8988T (cell line): ENCODE results near the gene ERCC3.
"Not testable (repeated sequence)": the region's sequence is repeated elsewhere in the genome, so short reads cannot be mapped to it uniquely, and the experiment has no call there.

Experiments used
- DNase-seq: peaks from one replicate; pipeline ENCODE4 v3.0.0; 2011

The ERCC3 gene

DNA sequence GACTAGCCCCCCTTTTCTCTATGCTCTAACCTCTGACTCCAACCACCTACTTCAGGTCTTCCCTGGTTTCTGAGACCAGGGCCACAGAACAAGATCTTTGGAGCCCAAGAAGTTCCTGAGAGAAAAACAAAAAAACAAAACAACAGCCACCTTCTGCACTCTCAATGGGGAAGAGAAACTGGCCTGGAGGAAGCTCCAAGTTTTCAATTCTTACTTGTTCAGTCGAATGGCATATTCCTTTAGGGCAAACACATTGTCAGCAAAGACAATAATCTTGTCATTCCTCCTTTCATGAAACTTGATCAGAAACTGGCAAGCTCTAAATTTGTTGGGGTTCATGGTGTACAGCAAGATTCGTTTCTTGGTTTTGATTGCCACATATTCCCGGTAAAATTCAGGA is 15.0 kb downstream of the ERCC3 start:
- DNase-seq: no peak

DNA sequence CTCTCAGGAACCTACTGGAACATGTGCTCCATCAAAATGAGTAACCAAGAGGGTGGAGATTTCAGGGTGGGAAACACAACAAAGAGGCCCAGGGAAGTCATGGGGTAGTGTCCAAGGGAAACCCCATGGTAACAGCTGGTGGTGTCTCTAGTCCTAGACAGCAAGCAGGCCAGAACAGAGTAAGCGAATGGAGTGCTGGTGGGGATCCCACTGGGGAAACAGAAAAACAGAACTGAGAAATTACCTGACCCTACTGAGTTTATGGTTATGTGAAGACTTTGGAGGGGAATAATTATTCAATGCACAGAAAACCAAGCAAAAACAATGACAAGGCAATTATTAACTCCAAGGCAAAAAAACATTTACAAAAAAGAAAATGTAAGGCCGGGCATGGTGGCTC is 16.9 kb downstream of the ERCC3 start:
- no peak for DNase-seq

DNA sequence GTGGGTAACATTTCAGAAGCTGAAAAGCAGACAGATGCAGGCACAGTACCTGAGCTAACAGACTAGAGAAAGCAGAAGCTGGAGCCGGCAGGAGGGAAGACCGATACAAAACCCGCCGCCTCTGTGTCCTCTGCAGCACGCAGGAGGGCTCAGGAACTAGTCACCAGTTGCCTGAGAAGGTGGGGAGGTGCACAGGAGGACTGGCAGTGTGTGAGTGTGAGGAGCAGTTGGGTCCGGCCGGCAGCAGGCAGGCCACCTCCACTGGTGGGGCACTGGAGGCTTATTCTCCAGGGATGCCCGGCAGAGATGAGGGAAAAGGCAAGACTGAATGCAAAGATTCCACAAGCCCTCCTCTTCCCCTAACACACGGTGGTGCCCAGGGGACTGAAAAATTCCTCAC is 18.2 kb downstream of the ERCC3 start:
- no peak for DNase-seq

DNA sequence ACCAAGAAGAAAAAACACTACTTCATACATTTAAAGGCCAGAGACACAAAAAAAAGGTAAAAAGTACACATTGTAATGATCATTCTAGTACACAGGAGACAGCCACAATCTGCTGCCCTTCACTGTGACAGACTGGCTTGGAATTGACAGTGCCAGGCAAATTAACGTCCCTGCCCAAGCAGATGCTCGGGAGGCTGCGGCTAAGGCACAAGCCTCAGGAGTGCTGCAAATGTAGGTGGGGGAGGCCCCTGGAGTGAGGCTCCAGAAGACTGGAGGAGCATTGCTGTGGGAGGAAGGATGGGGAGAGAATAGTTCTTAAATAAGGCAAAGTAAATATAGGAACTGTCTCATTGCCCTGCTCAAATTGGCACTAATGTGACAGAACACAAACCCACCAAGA is 18.6 kb downstream of the ERCC3 start:
- no peak for DNase-seq

DNA sequence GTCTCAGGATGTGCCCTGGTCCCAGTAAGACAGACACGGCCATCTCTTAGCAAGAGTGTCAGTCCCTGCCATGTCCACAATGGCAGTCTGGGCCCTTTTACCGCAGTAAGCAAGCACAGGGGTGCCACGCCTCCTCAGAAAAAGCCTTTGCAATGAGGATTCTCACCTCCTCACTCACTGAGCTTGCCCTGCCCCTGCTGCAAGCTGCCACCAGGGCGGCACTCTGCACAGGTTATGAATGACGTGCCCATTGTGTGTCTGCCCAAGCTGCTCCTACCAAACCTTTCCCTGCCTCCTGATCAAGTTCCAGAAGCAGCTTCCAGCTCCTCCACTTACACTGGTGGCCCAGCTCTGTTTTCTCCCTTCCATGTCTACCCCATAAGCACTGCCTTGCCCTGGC is 23.3 kb downstream of the ERCC3 start:
- DNase-seq: no peak

DNA sequence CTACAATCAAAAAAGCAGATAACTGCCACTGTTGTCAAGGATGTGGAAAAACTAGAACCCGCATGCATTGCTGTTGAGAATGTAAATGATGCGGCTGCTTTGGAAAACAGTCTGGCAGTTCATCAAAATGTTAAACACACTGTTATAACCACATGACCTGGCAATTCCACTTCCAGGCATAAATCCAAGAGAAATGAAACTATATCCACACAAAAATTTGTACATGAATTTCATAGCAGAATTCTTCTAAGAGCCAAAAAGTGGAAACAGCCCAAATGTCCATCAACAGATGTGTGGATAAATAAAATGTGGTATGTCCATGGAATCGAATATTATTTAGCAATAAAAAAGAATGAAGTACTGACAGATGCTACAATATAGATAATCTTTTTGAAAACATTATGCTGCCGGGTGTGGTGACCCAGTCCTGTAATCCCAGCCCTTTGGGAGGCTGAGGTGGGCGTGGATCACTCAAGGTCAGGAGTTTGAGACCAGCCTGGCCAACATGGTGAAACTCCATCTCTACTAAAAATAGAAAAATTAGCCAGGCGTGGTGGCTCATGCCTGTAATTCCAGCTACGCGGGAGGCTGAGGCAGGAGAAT is 32.0 kb downstream of the ERCC3 start:
- no peak for DNase-seq

DNA sequence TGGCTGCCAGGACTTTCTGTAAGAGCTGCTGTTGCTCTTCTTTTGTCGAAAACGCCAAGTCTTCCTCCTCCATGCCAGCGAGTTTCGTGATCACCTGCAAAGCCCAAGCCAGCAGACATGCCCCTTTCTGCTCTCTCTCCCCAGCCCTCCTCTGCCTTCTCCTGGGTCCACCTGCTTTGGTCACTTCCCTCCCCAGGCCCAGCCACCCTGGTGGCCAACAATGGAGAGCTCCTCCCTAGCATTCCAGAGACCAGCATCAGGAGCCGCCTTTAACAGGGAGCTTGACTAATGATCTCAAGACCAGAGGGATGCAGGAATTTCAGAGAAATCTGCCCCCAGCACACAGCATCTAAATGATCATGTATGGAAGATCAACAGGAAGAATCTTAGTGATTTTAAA is 34.6 kb downstream of the ERCC3 start:
- no peak for DNase-seq

DNA sequence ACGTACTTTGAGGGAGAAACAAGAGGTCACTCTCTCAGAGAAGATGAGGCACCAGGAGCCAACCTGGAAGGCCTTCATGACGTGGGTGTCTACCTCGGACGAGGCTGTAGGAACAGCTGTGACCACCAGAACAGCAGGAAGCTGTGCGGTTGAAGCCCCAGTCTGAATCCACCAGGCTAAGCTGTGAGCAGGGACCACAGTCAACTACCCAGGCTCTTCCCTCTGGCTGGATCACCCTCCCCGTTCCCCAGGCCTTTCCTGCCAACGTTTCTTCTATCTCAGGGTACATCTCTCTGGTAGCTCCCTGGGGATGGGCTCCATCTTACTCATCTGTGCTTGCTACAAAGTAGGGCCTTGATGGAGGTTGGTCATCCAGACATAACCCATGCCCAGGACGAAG is 37.1 kb downstream of the ERCC3 start:
- no peak for DNase-seq

DNA sequence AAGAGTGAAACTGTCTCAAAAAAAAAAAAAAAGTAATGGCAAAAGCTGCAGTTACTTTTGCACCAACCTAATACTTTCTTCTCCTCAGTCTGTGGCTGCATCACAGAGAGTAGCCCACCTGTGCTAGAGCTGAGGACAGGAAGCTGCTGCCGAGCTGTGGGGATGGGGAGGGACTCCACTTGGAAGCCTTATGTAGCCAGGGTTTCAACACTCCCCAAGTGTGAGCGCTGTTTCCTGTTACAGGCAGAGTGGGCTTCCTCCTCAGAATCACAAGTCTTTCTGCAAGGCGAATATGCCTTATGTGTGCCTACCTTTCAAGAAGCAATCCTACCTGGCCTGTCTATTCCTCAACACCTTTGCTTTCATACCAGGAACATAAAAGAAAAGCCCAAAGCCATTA is 37.6 kb downstream of the ERCC3 start:
- no peak for DNase-seq

DNA sequence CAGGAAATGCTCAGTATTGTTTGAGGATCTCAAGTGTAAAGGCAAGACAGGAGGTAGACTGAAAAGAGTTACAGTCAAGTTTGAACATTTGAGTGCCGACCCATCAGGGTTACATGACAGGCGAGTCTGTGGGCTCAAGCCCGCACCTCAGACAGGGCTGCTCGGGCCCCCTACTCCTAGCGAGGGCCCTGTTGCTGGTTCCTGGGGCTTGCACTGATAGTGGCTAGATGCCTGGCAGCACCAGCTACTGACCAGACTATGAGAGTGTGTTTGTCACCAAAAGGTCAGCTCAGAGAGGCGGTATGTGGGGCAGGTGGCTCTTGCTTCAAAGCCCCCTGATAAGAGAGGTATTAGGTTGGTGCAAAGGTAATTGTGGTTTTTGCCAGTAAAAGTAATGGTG is 38.2 kb downstream of the ERCC3 start:
- DNase-seq: no peak

DNA sequence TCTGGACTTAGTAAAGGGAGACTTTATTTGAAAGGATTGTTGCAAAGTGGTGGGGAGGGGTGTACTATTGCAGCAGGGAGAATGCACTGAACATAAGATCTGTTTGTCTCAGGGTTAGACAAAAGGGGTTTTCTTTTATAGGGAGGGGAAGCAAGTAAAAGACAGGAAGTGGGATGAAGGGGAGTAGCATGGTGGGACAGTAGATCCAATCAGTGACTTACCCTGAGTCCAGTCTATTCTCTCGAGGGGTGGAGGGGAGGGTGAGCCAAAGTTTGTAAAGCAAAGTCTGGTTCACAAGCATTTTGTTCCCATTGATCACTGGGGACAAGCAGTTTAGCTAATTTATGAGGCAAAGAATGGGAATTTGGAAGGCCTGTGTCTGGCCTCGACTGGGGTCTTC is 38.8 kb downstream of the ERCC3 start:
- DNase-seq: no peak

DNA sequence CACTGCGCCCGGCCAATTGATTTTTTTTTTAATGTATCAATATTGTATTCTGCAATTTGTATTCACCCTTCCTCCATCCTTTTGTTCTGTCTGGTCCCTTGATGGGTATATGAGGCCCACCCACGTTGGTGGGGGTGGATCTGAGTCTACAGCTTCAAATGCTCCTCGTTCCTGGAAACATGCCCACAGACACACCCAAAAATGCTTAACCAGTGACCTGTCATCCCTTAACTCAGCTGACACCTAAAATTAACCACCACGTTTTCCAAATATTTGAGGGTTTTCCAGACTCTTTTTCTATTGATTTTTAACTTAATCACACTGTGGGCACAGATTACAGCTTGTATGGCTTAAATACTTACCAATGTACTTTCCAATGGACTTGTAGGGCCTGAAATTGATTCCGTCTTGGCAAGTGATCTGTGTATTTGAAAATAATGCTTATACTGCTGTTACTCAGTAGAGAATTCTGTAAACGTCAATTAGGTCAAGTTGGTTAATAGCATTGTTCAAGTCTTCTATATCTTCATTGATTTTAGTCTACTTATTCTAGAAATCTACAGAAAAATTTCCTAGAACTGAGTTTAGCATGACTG is 39.5 kb downstream of the ERCC3 start:
- DNase-seq: no peak

DNA sequence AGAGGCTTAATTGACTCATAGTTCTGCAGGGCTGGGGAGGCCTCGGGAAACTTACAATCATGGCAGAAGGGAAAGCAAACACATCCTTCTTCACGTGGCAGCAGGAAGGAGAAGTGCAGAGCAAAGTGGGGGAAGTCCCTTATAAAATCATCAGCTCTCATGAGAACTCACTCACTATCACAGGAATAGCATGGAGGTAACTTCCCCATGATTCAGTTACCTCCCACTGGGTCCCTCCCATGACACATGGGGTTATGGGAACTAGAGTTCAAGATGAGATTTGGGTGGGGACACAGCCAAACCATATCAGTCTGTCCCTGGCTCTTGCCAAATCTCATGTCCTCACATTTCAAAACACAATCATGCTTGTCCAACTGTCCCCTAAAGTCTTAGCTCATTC is 52.8 kb downstream of the ERCC3 start:
- not testable (repeated sequence) for DNase-seq

DNA sequence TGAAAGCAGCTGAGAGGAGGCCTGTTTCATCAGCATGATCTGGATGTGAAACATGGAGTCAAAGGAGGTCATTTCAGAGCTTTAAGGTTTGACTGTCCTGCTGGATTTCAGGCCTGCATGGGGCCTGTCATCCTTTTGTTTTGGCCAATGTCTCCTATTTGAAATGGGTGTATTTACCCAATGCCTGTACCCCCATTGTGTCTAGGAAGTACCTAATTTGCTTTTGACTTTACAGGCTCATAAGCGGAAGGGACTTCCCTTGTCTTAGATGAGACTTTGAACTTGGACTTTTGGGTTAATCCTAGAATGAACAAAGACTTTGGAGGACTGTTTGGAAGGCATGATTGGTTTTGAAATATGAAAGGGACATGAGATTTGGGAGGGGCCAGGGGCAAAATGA is 54.5 kb downstream of the ERCC3 start:
- DNase-seq: no peak

DNA sequence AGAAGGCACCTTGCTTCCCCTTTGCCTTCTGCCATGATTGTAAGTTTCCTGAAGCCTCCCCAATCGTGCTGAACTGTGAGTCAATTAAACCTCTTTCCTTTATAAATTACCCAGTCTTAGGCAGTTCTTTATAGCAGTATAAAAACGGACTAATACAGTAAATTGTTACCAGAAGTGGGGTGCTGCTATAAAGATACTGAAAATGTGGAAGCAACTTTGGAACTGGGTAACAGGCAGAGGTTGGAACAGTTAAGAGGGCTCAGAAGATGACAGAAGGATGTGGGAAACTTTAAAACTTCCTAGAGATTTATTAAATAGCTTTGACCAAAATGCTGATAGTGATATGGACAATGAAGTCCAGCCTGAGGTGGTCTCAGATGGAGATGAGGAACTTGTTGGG is 56.2 kb downstream of the ERCC3 start:
- not testable (repeated sequence) for DNase-seq

DNA sequence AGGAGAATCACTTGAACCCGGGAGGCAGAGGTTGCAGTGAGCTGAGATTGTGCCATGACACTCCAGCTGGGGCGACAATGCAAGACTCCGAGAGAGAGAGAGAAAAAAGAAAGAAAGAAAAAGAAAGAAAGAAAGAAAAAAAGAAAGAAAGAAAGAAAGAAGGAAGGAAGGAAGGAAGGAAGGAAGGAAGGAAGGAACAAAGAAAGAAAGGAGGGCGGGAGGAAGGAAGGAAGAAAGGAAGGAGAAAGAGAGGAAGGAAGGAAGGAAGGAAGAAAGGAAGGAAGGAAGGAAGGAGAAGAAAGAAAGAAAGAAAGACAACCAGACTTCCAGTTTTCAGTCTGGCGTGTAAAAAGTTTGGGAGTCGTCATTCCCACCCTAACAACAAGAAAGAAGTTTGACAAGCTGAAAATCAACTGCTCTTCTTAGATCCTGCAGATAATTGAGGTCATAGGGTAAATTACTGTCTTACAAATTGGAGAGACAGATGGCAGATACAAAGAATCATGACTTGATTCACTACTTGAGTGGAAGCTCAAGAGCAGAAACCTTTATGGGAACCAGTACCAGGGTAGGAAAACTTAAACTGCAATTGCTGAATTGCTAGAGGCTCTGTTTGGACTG is 58.8 kb downstream of the ERCC3 start:
- no peak for DNase-seq

DNA sequence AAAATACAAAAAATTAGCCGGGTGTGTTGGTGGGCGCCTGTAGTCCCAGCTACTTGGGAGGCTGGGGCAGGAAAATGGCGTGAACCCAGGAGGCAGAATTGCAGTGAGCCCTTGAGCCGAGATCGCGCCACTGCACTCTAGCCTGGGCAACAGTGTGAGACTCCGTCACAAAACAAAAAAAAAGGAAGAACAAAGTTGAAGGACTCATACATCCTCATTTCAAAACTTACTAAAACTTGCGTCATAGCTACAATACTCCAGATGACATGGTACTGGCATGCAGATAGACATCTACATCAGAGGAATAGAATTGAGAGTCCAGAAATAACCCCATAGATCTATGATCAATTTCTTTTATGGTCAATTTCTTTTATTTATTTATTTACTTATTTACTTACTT is 60.2 kb downstream of the ERCC3 start:
- no peak for DNase-seq

DNA sequence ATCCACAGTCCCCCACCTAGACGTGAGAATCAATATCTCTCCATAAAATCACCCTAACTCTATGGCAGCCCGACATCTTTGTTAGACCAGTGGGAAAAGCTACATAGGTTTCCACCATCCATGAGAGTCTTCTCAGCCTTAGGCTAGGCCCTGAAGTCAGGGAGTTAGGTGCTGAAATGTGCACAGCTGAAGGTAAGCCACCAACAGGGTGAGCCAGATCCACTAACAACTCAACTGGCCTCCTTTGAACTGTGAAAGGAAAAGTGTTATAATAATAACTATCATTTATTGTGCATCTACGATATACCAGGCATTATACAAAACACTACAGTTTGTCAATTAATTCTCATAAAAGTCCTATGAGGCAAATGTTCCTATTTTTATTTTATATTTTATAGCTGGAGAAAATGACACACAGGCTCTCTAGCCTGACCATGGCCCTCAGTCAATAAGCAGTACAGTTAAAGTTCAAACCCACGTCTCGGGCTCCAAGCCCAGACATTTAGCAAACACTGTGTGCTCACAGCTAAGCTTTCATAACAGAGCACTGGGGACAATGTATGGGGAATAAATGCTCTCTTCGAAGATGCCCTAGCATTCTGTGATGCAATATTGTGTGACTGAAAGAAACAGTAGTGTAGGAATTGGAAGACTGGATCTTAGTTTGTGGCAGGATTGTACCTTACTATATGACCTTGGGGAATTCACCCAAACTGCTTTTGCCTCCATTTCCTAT is 62.6 kb downstream of the ERCC3 start:
- DNase-seq: no peak

DNA sequence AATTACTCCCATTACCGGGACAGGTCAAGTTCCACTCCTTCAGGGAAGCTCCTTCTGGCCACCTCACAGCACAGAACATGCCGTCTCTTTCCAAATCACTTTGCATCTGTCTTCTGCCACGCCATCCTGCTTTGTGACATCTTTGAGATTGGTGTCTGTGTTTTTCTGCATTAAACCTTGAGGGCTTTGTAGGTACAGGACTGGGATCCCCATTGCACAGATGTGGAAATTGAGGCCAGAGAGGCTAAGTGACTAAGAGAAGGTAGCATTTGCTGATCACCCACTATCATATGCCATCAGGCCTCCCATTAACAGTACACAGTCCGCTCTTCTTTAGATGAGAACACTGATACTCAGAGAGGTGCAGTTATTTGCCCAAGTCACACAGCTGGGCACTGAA is 64.4 kb downstream of the ERCC3 start:
- DNase-seq: no peak

DNA sequence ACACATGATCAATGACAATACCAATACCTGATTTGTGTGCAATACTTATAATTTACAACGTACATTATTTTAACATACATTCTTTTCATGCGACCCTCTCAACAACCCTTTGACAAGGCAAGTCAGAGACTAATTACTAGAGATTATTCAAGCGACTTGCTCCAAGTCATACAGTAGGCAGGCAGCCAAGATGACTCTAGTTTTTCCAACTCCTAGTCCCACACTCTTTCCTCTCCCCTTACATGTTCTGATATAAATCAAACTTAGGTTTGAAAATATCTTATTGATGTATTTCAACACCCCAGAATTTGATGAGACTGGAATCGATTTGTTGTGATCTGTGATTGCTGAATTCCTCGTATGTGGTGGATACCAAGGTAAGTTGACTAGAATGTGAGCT is 65.8 kb downstream of the ERCC3 start:
- no peak for DNase-seq

DNA sequence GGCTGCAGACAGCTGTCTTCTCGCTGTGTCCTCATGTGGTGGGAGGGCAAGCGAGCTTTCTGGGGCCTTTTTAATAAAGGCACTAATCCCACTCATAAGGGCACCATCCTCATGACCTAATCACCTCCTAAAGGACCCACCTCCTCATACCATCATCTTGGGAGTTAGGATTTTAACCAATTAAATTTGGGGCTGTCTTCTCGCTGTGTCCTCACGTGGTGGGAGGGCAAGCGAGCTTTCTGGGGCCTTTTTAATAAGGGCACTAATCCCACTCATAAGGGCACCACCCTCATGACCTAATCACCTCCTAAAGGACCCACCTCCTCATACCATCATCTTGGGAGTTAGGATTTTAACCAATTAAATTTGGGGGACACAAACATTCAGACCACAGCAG is 66.7 kb downstream of the ERCC3 start:
- not testable (repeated sequence) for DNase-seq

DNA sequence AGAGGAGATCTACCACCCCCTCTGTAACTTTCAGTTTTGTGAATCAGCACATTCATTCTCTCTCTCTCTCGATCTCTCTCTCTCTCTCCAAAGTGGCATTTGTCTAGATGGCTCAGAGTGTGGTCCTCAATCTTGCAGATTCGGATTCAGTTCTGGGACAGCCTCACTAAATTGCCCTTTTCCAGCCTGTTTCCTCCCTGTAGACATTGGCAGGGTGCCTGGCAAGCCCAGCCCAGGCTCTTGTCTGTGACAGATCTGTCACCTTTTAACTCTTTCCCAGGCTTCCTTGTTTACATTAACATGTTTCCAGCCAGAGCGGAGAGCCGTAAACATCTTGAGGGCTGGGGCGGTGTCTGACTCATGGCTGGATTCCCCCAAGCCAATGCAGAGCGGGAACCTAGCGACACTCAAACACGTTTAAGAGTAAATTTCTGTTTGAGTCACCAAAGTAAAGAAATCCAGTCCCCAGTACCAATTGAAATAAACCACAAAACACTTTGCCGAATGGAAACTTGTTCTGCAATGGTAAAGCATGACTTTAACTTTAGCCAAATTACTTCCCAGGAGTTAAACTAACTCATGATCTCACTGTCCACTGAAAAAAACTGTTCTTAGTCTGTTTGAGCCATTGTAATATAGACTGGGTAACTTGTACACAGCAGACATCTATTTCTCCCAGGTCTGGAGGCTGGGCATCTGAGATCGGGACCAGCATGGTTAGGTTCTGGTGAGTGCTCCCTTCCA is 67.3 kb downstream of the ERCC3 start:
- no peak for DNase-seq

DNA sequence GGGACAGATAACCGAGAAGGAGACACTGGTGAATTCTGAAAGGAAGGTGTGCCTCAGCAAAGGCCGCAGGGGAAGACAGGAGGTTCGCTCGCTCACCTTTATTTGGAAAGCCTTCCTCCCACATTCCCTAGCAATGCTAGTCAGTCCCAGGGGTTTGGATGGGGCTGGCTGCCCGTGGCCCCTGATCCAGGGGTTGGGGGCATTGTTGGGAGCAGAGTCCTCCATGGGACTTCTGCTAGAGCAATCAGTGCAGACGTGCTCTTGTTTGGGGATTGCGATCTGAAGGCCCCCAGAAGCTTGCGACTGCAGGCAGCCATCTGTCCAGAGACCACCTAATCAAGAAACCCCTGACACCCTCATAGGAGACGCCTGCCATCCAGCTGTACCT is 67.8 kb downstream of the ERCC3 start:
- no peak for DNase-seq
